ENCODE measurements around the gene DPP7.
"Not testable (repeated sequence)": the region's sequence is repeated elsewhere in the genome, so short reads cannot be mapped to it uniquely, and the experiment has no call there.

Gene DPP7

DNA sequence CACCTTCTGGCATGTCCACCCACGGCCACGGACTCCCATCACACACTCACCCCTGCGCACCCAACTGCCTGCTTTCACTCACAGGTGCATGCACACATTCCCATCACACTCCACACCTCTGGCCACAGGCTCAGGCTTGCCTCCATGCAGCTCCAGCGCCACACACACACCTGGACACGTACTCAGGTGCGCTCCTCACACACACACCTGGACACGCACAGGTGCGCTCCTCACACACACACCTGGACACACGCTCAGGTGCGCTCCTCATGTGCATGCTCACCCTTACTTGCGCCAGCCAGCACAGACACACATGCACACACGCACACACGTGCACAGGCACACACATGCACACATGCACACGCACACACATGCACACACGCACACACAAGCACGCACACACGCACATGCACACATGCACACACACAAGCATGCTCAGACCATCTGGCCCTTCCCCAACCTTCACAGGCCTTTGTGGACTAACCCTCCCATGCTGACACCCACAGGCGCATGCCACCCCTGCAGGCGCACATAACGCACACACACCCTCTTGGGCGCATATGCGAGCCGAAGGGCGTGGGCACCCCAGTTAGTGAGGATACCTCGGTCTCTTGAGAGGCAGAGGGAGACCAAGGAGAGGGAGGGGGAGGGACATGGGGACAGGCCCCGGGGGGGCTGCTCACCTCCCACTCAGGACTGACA lies 32.7 kb upstream of the DPP7 start:
- DNase-seq: no peak

DNA sequence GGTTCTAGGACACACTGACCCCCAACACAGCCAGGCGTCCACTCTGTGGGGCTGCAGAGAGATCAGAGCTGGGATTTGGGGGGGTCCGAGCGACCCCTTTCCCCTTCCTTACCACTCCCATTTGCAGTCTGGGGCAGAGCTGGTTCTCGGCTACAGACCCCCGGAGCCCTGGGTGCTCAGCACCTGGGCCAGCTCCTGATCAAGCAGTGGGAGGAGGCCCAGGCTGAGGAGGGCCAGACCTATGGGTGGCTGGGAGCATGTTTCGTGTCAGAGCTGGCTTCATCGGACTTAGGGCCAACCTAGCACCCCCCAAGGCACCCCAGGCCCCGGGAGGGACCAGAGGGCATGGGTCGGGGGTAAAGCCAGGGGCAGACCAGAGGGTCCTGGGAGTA lies 32.0 kb upstream of the DPP7 start:
- DNase-seq: peak; percentile 41

DNA sequence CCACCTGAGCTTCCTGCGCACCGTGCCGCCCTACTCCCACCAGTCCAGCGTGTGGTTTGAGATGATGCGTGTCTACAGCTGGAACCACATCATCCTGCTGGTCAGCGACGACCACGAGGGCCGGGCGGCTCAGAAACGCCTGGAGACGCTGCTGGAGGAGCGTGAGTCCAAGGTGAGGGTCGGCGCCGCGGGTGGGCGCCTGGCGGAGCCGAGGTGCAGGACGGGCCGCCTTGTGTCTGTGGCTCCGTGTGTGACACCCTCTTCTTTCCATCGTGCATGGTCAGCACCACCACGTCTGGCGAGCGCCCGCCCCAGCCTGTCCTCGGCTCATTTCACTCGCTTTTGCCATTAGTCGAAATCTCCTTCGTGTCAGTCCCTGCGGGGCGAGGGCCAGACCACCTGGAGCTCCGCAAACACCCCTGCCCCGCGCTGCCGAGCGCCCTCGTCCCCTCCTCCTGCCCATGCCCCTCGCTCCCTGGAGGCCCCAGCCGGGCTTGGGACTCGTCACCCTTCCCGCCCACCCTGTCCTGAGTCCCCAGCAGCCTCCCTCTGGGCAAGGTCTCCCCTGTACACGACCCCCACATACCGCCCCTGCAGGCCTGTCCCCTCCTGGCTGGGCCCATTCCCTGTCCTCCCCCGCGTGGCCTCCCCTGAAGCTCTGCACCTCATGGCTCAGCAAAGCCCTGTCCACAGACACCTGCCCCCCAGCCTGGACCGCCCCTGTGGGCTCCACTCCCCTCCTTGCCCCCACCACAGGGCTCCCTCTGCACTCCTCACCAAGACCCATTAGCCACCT lies 31.4 kb upstream of the DPP7 start:
- DNase-seq: no peak

DNA sequence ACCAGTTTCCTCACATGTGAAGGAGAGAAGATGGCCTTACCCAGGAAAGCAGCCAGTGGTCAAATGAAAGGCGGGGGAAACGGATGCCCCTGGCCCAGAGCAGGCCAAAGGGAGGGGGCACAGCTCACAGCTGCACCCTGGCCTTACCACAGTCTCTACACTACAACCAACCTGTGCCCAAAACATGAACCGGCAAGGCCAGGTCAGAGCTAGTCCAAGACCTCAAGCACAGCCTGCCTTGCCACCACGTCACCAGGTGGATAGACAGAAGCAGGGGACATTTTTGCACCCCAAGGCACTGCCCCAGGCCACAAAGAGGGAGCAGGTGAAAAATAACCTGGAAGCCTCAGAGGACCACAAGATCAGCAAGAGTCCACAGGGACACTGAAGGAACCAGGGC lies 28.9 kb upstream of the DPP7 start:
- no peak for DNase-seq

DNA sequence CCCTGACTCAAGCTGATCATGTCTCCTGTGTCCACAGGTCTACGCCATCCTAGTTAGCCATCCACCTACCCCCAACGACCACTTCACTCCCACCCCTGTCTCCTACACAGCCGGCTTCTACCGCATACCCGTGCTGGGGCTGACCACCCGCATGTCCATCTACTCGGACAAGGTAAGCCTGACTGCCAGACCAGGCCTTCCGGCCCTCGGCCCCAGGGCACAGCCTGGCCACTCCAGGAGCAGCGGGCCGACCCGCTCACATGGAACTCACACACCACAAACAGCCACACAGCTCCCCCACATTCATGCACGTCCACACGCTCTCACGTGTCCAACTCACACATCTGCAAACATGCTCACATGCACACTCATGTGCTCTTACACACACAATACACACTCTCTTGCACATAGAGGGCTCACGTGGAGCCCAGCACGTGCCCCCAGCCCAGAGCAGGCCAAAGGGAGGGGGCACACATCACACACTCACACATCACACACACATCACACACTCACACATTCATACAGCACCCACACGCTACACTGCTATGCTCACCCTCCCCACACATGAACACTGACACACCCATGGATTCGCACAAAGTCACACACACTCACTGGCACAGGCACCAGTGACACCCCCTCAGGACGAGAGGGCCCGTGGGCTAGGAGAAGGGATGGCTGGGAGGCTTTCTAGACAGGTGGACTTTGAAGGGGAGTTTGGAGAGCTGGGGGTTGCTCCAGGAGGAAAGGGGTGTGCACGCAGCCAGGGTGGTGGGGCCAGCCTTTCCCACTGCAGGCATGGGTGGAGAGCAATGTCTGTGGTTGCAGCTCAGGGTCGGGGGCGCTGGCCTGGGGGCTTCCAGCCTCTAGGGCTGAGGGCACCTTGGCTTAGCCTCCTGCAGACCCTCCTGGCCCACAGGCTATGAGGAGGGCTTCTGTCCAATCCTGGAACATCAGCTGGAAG lies 27.7 kb upstream of the DPP7 start:
- DNase-seq: no peak

DNA sequence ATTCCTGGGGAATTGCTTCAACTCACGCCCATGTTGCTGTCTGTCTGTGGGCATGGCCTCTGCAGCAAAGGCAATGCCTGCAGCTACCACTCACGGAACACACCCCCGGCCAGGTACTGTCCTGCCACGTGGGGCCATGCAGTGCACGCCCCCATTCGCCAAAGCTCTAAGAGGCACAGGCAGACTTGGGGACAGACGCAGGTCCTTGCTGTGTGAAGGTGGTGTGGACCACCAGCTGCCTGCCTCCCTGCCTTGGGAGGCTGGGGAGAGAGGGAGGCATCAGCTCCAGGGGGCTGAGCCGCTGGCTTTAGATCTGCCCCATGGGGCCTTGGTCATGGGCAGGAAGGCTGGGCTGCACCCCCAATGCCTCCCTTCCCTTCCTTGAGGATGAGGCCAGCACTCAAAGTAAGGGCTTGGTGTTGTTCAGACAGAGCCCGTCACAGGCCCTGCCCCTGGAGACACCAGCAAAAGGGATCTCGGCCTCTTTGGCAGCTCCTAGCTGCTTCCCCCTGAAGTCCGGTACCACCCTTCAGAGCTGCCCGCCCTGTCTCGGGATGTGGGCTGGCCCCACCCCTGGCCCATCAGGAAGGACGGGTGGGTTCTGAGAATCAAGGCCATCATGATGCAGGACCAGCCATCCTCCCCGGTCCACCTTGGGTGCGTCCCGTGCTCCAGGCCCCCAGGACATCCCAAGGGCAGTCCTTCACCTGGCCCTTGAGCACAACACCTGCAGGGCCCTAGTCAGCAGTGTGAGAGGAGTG lies 26.7 kb upstream of the DPP7 start:
- DNase-seq: no peak

DNA sequence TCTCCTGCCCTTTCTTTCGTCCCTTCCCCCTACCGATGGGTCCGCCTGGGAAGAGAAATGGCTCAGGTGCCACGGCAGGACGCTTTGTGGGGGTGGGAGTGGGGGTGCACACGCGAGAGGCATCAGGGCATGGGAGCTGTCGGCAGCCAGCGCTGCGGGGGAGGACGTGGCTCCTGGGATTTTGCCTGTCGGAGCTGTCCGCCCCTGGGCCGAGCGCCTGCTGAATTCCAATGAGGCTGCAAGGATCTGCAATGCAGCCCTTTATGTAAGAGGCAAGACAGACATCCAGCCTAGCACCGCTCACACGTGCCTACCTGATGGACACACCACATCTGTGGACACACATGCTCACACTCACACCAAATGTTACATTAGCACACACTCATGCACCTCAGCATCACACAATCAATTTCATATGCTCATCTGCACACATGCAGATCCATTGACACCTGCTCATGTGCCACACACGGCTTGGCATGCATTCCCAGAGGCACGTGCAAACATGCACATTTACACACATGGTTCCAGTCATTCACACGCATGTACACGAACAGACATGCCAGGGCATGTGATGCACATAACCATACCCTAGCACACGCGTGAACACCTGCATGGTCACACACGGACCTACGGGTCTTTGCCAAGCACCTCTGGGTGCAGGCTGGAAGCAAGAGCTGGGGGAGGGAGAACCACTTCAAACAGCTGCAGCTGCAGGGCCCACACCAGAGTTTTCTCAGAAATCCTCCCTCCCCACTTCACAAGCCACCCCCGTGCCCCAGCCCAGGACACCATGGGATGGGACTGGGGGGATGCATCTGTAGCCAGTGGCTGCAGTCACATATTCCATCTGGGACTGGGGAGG lies 25.8 kb upstream of the DPP7 start:
- DNase-seq: no peak

DNA sequence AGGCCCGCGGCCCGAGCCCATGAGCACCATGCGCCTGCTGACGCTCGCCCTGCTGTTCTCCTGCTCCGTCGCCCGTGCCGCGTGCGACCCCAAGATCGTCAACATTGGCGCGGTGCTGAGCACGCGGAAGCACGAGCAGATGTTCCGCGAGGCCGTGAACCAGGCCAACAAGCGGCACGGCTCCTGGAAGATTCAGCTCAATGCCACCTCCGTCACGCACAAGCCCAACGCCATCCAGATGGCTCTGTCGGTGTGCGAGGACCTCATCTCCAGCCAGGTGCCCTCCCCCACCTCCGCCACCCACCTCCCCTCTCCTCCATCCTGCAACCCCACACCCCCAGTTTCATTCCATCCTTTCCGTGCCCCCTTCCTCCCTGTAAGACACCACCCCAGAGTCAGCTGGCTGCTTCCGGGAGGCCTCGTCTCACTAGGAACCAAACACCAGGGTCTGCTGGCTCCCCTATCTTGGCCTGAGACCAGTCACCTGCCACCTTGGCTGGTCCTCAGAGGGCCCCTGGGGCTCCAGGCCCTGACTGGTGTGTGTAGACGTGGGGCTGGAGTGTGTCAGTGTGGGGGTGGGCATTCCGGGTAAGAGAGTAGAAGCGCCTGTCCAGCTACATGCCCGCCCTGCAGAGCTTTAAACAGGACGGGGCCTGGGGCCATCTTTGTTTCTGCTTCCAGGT lies 25.1 kb upstream of the DPP7 start:
- no peak for DNase-seq

DNA sequence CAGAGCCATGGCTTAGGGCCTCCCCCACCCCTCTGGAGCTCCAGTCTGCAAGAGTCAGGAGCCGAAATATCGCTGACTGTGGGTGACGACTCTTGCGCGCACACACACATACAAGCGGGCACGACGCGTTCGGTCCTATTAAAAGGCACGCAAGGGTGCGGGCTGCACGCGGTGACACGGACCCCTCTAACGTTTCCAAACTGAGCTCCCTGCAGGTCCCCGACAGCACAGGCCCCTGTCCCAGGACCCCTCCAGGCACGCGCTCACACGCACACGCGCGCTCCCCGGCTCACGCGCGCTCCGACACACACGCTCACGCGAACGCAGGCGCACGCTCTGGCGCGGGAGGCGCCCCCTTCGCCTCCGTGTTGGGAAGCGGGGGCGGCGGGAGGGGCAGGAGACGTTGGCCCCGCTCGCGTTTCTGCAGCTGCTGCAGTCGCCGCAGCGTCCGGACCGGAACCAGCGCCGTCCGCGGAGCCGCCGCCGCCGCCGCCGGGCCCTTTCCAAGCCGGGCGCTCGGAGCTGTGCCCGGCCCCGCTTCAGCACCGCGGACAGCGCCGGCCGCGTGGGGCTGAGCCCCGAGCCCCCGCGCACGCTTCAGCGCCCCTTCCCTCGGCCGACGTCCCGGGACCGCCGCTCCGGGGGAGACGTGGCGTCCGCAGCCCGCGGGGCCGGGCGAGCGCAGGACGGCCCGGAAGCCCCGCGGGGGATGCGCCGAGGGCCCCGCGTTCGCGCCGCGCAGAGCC lies 24.4 kb upstream of the DPP7 start, which contains the start of gene GRIN1:
Gene GRIN1 (plus strand): TSS at position 433 of the 746 bp plus-strand sequence. CDS start 333 bp downstream, outside the sequence.
- DNase-seq: peak; percentile 63

DNA sequence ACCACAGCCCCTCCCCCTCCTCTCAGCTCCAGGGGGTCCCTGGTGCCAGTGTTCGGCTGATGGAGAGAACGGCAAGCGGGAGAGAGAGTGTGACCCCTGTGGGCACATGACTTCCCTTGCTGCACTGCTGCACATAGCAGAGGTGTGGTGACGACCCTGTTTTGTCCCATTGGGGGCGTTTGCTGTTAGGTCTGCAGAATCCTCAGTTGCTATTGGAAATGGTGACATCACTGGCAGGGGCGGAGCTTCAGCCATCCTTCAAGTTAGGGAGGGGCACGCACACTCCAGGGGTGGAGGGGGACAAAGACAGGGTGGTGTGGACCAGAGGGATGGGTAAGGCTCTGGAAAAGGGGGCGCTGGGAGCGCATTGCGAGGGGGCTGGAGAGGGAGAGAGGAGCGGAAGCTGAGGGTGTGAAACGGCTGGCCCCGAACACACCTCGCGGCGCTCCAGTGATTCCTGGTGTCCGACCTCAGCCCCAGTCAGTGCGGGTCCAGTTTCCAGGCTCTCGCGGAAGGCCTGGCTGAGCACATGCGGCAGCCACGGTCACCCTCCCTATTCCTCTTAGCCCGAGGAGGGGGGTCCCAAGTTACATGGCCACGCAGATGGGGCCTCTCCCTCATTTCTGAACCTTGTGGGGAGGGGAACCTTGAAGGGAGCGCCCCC lies 23.7 kb upstream of the DPP7 start:
- DNase-seq: peak; percentile 53

DNA sequence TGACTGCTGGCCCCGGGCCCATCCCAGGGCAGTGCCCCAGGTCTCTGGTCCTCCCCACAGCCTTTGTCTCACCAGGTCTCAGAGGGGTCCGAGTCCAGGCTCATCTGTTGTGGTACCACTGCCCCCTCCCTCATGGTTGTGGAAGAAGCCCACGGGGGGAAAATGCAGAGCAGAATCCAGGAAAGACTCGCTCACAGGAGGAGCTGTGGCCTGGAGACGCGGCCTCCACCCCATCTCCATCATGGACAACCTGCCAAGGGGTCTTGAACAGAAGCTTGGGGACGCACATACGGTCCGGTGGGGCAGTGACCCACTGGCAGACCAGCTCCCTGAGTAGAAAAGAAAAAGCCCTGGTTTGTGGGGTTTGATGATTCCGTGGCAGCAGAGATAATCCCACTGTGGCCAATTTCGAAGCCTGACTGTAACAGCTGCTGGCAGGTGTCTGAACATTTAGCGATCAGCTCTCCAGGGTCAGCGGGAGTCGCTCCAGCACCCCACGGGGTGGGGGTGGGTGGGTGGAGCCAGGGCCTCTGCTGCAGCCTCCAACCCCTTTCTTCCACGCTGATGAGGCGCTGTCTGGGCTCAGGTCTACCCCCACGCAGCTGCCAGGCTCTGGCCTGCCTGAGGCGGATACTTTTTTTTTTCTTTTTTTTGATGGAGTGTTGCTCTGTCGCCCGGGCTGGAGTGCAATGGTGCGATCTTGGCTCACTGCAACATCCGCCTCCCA lies 22.5 kb upstream of the DPP7 start:
- DNase-seq: no peak

DNA sequence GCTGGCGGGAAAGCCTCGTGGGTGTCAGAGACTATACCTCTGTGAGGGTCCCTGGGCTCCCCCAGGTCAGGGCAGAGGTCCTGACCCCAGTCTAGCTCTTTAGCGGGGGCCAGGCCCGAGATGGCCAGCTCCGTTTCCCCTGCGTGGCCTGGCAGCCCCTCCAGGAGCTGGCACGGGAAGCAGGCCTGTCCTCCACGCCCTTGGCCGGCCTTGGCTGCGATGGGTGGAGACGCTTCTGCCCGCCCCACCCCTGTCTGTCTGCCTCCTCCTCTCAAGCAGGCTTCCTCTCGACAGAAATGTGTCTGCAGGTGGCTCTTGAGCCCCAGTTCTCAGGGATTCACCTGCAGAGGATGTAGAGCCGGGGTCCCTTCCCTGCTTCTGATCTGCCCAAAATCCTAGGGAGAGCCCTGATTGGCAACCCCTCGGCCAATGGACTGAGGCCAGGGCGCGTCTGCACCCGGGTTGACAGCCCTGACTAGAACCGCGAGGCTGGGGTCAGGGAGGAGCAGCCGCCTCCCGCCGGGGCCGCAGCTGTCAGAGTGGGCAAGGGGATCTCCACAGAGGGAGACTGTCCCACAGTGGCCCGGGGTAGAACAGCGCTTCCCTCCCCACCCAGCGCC lies 21.8 kb upstream of the DPP7 start:
- DNase-seq: peak; percentile 62

DNA sequence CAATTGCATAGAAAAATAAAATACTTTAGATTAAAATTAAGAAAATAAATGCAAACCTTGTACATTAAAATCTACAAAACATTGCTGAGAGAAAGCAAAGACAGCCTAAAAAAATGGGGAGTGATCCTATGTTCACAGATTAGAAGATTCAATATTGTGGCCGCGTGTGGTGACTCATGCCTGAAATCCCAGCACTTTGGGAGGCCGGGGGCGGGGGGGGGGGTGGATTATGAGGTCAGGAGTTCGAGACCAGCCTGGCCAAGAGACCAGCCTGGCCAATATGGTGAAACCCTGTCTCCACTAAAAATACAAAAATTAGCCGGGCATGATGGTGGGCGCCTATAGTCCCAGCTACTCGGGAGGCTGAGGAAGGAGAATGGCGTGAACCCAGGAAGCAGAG lies 20.6 kb upstream of the DPP7 start:
- not testable (repeated sequence) for DNase-seq

DNA sequence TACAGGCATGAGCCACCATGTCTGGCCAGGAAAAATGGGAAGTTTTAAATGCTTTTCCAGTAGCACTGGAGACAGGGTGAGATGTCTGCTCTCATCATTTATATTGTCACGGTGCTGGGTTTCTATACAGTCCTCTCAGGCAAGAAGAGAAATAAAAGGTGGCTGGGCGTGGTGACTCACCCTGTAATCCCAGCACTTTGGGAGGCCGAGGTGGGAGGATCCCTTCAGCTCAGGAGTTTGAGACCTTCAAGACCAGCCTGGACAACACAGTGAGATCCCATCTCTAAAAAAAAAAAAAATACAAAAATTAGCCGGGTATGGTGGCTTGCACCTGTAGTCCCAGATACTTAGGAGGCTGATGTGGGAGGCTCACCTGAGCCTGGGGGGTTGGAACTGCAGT lies 19.7 kb upstream of the DPP7 start:
- no peak for DNase-seq

DNA sequence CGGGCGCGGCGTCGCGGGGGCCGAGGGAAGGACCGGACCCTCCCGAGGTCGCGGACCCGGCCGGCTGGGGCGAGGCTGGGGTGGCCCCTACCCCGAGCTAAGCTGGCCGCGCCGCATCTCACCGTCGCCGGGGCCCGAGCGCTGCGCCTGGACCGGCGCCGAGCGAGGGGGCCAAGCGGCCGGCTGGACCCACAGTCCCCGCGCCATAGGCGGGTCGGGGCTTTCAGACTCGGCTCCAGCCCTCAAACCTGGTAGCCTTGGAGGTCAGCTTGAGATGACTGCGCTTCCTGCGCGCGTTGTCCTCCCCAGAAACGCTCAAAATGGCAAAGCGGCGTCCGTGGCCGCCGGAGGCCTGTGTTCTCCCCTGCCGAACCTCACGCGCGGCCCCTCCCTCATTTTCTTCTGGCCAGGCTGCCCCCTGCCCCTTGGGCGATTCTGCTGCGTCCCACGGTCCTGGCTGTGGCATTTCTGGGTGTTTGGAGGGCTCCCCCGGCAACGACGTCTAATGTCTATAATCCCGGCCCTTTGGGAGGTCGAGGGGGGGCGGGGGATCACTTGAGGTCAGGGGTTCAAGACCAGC lies 15.7 kb upstream of the DPP7 start:
- DNase-seq: no peak

DNA sequence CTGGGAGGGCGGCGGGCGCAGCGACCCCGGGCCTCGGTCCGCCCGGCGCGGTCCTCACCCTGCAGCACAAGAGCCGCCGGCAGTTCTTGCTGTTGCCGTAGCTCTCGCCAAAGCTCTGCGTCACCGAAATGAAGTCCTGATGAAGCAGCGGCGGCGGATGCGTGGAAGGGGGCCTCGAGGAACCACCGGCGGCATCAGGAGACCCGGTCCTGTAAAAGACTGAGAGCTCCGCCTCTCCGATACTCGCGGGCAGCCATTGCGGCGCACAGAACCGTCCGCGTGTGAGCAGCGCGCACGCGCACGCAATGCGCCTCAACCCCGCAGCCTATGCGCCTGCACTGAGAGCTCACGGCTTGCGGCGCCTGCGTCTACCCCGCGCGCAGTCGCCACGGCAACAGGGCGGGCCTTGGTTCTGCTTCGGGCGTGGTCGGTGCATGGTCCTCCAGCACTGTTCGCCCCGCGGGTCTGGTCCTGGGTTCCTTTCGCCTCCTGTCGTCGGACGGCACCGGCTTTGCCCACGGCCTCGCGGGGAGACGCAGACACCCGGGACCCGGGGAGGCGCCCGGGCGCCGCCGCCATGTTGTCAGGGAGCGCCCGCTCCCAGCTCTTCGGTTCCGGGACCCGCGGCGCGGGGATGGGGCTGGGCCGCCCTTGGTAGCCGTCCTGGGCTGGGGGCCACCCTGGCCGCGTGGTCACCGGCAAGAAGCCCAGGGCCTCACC lies 15.1 kb upstream of the DPP7 start:
- peak; percentile 95 for DNase-seq

DNA sequence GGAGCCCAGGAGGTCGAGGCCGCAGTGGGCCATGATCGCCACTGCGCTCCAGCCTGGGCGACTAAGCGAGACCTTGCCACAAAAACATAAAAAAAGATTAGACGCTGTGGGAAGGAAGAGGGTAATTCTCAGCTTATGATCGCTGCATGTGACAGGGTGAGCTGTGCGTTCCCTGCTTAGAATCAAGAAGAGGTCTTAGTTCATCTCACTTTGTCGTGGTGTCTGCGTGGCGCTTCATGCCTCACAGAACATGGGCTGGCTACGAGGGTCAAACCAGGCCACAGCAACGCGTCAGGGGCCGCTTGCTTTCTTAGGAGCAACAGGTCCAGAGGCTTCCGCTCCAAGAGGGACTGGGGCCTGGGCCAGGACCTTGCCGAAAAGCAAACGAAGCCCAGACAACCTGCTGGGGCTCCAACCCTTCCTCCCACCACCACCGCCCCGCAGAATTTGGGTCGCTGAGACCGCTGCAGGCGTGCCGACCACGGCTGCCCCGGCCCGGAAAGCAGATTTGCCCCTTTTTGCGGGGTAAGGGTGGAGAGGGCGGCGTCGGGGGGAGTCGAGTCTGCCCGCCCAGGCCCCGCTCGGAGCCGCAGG lies 14.4 kb upstream of the DPP7 start:
- peak; percentile 56 for DNase-seq

All from hematopoietic multipotent progenitor cell treated with erythropoietin and hydrocortisone succinate and interleukin-3 and kit ligand, for 6 days (in vitro differentiated cells).